ENCODE measurements around the gene TOM1L2. TPM values are rescaled to one million over a fixed set of nuclear protein-coding genes. Genes with fewer than 3 reads are reported as not detected.

TOM1L2 gene
- total and polyA plus RNA-seq, 9 donors, result 18.5 to 40.1 (median 30.2) TPM

GRCh38 chr17:17987901-17988300 is 15.7 kb upstream of the TOM1L2 start:
- no peaks in the 10 kb centered on the region for H3K36me3 ChIP-seq (ENCODE audit: control insufficient read depth, insufficient read depth, low read length)
- H3K27ac ChIP-seq (ENCODE audit: low read length), result no peak overlapping the region
- H3K4me1 ChIP-seq (ENCODE audit: control insufficient read depth, insufficient read depth, low read length), result peaks cover 23% of the 10 kb centered on the region
- no peaks in the 10 kb centered on the region for H3K27me3 ChIP-seq (ENCODE audit: control insufficient read depth, insufficient read depth, low read length)
- DNase-seq, result no peak
- H3K4me3 ChIP-seq (ENCODE audit: low read length), result no peak overlapping the region
- no peaks in the 10 kb centered on the region for H3K9me3 ChIP-seq (replicated peaks; ENCODE audit: control insufficient read depth, low read depth, low read length)
- WGBS (ENCODE audit: insufficient coverage), result 49% methylated on average over 6 of the region's 14 CpGs

GRCh38 chr17:17987187-17987896 is 15.1 kb upstream of the TOM1L2 start:
- Histone ChIP-seq H3K9me3 (replicated peaks; ENCODE audit: control insufficient read depth, low read depth, low read length) (no peaks in the 10 kb centered on the region), H3K27ac (ENCODE audit: low read length) (no peak overlapping the region), H3K27me3 (ENCODE audit: control insufficient read depth, insufficient read depth, low read length) (no peaks in the 10 kb centered on the region), H3K36me3 (ENCODE audit: control insufficient read depth, insufficient read depth, low read length) (no peaks in the 10 kb centered on the region), H3K4me1 (ENCODE audit: control insufficient read depth, insufficient read depth, low read length) (peaks cover 23% of the 10 kb centered on the region), H3K4me3 (ENCODE audit: low read length) (no peak overlapping the region)
- WGBS (ENCODE audit: insufficient coverage), result 40% methylated on average over 1 of the region's 7 CpGs
- no peak for DNase-seq

- no peak for DNase-seq
- Histone ChIP-seq H3K4me3 (ENCODE audit: low read length) (no peak overlapping the region), H3K9me3 (replicated peaks; ENCODE audit: control insufficient read depth, low read depth, low read length) (no peaks in the 10 kb centered on the region), H3K27ac (ENCODE audit: low read length) (no peak overlapping the region), H3K36me3 (ENCODE audit: control insufficient read depth, insufficient read depth, low read length) (no peaks in the 10 kb centered on the region), H3K27me3 (ENCODE audit: control insufficient read depth, insufficient read depth, low read length) (no peaks in the 10 kb centered on the region), H3K4me1 (ENCODE audit: control insufficient read depth, insufficient read depth, low read length) (peaks cover 23% of the 10 kb centered on the region)
- 87% methylated on average over 3 of the region's 3 CpGs for WGBS (ENCODE audit: insufficient coverage)
These were observed 13.4 kb upstream of the TOM1L2 start for GRCh38 chr17:17985555-17985954.

GRCh38 chr17:17985153-17985552 is 13.0 kb upstream of the TOM1L2 start:
- no peaks in the 10 kb centered on the region for H3K9me3 ChIP-seq (replicated peaks; ENCODE audit: control insufficient read depth, low read depth, low read length)
- 80% methylated on average over 1 of the region's 2 CpGs for WGBS (ENCODE audit: insufficient coverage)
- H3K4me3 ChIP-seq (ENCODE audit: low read length), result no peak overlapping the region
- no peaks in the 10 kb centered on the region for H3K36me3 ChIP-seq (ENCODE audit: control insufficient read depth, insufficient read depth, low read length)
- no peak for DNase-seq
- peaks cover 19% of the 10 kb centered on the region for H3K4me1 ChIP-seq (ENCODE audit: control insufficient read depth, insufficient read depth, low read length)
- H3K27ac ChIP-seq (ENCODE audit: low read length), result no peak overlapping the region
- H3K27me3 ChIP-seq (ENCODE audit: control insufficient read depth, insufficient read depth, low read length), result no peaks in the 10 kb centered on the region

GRCh38 chr17:17983776-17984175 is 11.6 kb upstream of the TOM1L2 start:
- no peak overlapping the region for H3K4me3 ChIP-seq (ENCODE audit: low read length)

GRCh38 chr17:17983376-17983775 is 11.2 kb upstream of the TOM1L2 start:
- Histone ChIP-seq H3K27me3 (ENCODE audit: control insufficient read depth, insufficient read depth, low read length) (no peaks in the 10 kb centered on the region), H3K4me3 (ENCODE audit: low read length) (no peak overlapping the region), H3K9me3 (replicated peaks; ENCODE audit: control insufficient read depth, low read depth, low read length) (no peaks in the 10 kb centered on the region), H3K4me1 (ENCODE audit: control insufficient read depth, insufficient read depth, low read length) (peaks cover 2% of the 10 kb centered on the region), H3K36me3 (ENCODE audit: control insufficient read depth, insufficient read depth, low read length) (no peaks in the 10 kb centered on the region), H3K27ac (ENCODE audit: low read length) (no peak overlapping the region)
- WGBS (ENCODE audit: insufficient coverage), result 81% methylated on average over 6 of the region's 6 CpGs
- no peak for DNase-seq

More at GRCh38 chr17:17983776-17984175, 11.6 kb upstream of the TOM1L2 start:
- no peaks in the 10 kb centered on the region for H3K9me3 ChIP-seq (replicated peaks; ENCODE audit: control insufficient read depth, low read depth, low read length)
- H3K36me3 ChIP-seq (ENCODE audit: control insufficient read depth, insufficient read depth, low read length), result no peaks in the 10 kb centered on the region
- H3K4me1 ChIP-seq (ENCODE audit: control insufficient read depth, insufficient read depth, low read length), result peaks cover 6% of the 10 kb centered on the region
- no peak for DNase-seq
- no peak overlapping the region for H3K27ac ChIP-seq (ENCODE audit: low read length)
- no peaks in the 10 kb centered on the region for H3K27me3 ChIP-seq (ENCODE audit: control insufficient read depth, insufficient read depth, low read length)
- 73% methylated on average over 6 of the region's 6 CpGs for WGBS (ENCODE audit: insufficient coverage)

- Histone ChIP-seq H3K27ac (ENCODE audit: low read length) (no peak overlapping the region), H3K27me3 (ENCODE audit: control insufficient read depth, insufficient read depth, low read length) (no peaks in the 10 kb centered on the region), H3K4me1 (ENCODE audit: control insufficient read depth, insufficient read depth, low read length) (no peaks in the 10 kb centered on the region), H3K36me3 (ENCODE audit: control insufficient read depth, insufficient read depth, low read length) (no peaks in the 10 kb centered on the region), H3K4me3 (ENCODE audit: low read length) (no peak overlapping the region), H3K9me3 (replicated peaks; ENCODE audit: control insufficient read depth, low read depth, low read length) (no peaks in the 10 kb centered on the region)
- no peak for DNase-seq
- 90% methylated on average over 1 of the region's 9 CpGs for WGBS (ENCODE audit: insufficient coverage)
These were observed 10.6 kb upstream of the TOM1L2 start for GRCh38 chr17:17982801-17983200.

GRCh38 chr17:17981330-17981729 is 9.1 kb upstream of the TOM1L2 start:
- no peak overlapping the region for H3K4me3 ChIP-seq (ENCODE audit: low read length)
- 78% methylated on average over 6 of the region's 9 CpGs for WGBS (ENCODE audit: insufficient coverage)
- no peak for DNase-seq

GRCh38 chr17:17979778-17980177 is 7.6 kb upstream of the TOM1L2 start:
- no peaks in the 10 kb centered on the region for H3K27me3 ChIP-seq (ENCODE audit: control insufficient read depth, insufficient read depth, low read length)
- no peaks in the 10 kb centered on the region for H3K4me1 ChIP-seq (ENCODE audit: control insufficient read depth, insufficient read depth, low read length)
- no peak for DNase-seq
- H3K27ac ChIP-seq (ENCODE audit: low read length), result no peak overlapping the region
- no peaks in the 10 kb centered on the region for H3K9me3 ChIP-seq (replicated peaks; ENCODE audit: control insufficient read depth, low read depth, low read length)
- H3K4me3 ChIP-seq (ENCODE audit: low read length), result no peak overlapping the region
- H3K36me3 ChIP-seq (ENCODE audit: control insufficient read depth, insufficient read depth, low read length), result no peaks in the 10 kb centered on the region
- WGBS (ENCODE audit: insufficient coverage), result 70% methylated on average over 2 of the region's 3 CpGs

More at GRCh38 chr17:17981330-17981729, 9.1 kb upstream of the TOM1L2 start:
- no peaks in the 10 kb centered on the region for H3K4me1 ChIP-seq (ENCODE audit: control insufficient read depth, insufficient read depth, low read length)
- no peaks in the 10 kb centered on the region for H3K27me3 ChIP-seq (ENCODE audit: control insufficient read depth, insufficient read depth, low read length)
- no peak overlapping the region for H3K27ac ChIP-seq (ENCODE audit: low read length)
- no peaks in the 10 kb centered on the region for H3K9me3 ChIP-seq (replicated peaks; ENCODE audit: control insufficient read depth, low read depth, low read length)
- no peaks in the 10 kb centered on the region for H3K36me3 ChIP-seq (ENCODE audit: control insufficient read depth, insufficient read depth, low read length)

GRCh38 chr17:17978481-17979424 is 6.6 kb upstream of the TOM1L2 start:
- H3K27ac ChIP-seq (ENCODE audit: low read length), result no peak overlapping the region
- H3K4me1 ChIP-seq (ENCODE audit: control insufficient read depth, insufficient read depth, low read length), result no peaks in the 10 kb centered on the region
- H3K27me3 ChIP-seq (ENCODE audit: control insufficient read depth, insufficient read depth, low read length), result no peaks in the 10 kb centered on the region
- H3K4me3 ChIP-seq (ENCODE audit: low read length), result no peak overlapping the region
- DNase-seq, result no peak
- 84% methylated on average over 14 of the region's 14 CpGs for WGBS (ENCODE audit: insufficient coverage)
- H3K36me3 ChIP-seq (ENCODE audit: control insufficient read depth, insufficient read depth, low read length), result no peaks in the 10 kb centered on the region
- H3K9me3 ChIP-seq (replicated peaks; ENCODE audit: control insufficient read depth, low read depth, low read length), result no peaks in the 10 kb centered on the region
